Adrenal gland (tissue), 5 donors: ENCODE results near the gene USB1.
"Not testable (repeated sequence)": the region's sequence is repeated elsewhere in the genome, so short reads cannot be mapped to it uniquely, and the experiment has no call there.

ENCODE experiments used
- POLR2A ChIP-seq, 2 donors: fragments of 450-650 bp; IDR thresholded peaks; one replicate each; pipeline ENCODE4 v1.6.1; 2017; ENCODE audit warnings: antibody characterized with exemption in 2 of 2, mild to moderate bottlenecking in 2 of 2, moderate library complexity in 1 of 2
- TF ChIP-seq, protein P1 (sequence below), 6 experiments: fragments of 450-650 bp in 4 of 6; fragments of 200-600 bp in 2 of 6; sonication (generic) in 1 of 6; IDR thresholded peaks; 1 replicate in 5 of 6; 2 replicates in 1 of 6; pipeline versions ENCODE4 v1.5.1 to v1.8.0; 2016 to 2021; ENCODE audit warnings: antibody characterized with exemption in 6 of 6, mild to moderate bottlenecking in 2 of 6, moderate library complexity in 1 of 6
- donor health status: DM: no; HTN: no; CAD: no.

- TF ChIP-seq, protein P1, sequence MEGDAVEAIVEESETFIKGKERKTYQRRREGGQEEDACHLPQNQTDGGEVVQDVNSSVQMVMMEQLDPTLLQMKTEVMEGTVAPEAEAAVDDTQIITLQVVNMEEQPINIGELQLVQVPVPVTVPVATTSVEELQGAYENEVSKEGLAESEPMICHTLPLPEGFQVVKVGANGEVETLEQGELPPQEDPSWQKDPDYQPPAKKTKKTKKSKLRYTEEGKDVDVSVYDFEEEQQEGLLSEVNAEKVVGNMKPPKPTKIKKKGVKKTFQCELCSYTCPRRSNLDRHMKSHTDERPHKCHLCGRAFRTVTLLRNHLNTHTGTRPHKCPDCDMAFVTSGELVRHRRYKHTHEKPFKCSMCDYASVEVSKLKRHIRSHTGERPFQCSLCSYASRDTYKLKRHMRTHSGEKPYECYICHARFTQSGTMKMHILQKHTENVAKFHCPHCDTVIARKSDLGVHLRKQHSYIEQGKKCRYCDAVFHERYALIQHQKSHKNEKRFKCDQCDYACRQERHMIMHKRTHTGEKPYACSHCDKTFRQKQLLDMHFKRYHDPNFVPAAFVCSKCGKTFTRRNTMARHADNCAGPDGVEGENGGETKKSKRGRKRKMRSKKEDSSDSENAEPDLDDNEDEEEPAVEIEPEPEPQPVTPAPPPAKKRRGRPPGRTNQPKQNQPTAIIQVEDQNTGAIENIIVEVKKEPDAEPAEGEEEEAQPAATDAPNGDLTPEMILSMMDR (IDR thresholded peaks at IDR 0.05), result not testable (repeated sequence)
- TF ChIP-seq POLR2A (IDR thresholded peaks at IDR 0.05), result not testable (repeated sequence)
Measured at GRCh38 chr16:57978070-57978465, 23.1 kb upstream of the USB1 start.
